Bone marrow (tissue), 2 donors: ENCODE data around the gene DCC.
"Not testable (repeated sequence)": the region's sequence is repeated elsewhere in the genome, so short reads cannot be mapped to it uniquely, and the experiment has no call there.

Experiments
- DNase-seq, 2 donors: peaks; one replicate each; lab custom pipeline; 2025; lab: John Stamatoyannopoulos, UW

DCC gene

GRCh38 chr18:52348209-52348608 lies 8.2 kb downstream of the DCC start:
- no peak for DNase-seq

- DNase-seq = no peak
Measured at GRCh38 chr18:52349498-52349897, 9.5 kb downstream of the DCC start.

GRCh38 chr18:52352920-52353319 lies 12.9 kb downstream of the DCC start:
- no peak for DNase-seq

- DNase-seq = no peak
Measured at GRCh38 chr18:52353589-52353988, 13.6 kb downstream of the DCC start.

- DNase-seq = no peak
Measured at GRCh38 chr18:52363861-52364260, 23.9 kb downstream of the DCC start.

- not testable (repeated sequence) for DNase-seq
Measured at GRCh38 chr18:52366851-52367250, 26.9 kb downstream of the DCC start.

- no peak for DNase-seq
Measured at GRCh38 chr18:52367953-52368742, 28.2 kb downstream of the DCC start.

GRCh38 chr18:52370841-52371240 lies 30.8 kb downstream of the DCC start:
- no peak for DNase-seq

GRCh38 chr18:52376104-52376503 lies 36.1 kb downstream of the DCC start:
- no peak for DNase-seq

- no peak for DNase-seq
Measured at GRCh38 chr18:52377094-52377493, 37.1 kb downstream of the DCC start.

- DNase-seq = no peak
Measured at GRCh38 chr18:52386306-52386705, 46.3 kb downstream of the DCC start.

GRCh38 chr18:52387175-52387574 lies 47.2 kb downstream of the DCC start:
- no peak for DNase-seq

GRCh38 chr18:52391810-52392559 lies 52.0 kb downstream of the DCC start:
- no peak for DNase-seq

- DNase-seq = no peak
Measured at GRCh38 chr18:52394602-52395001, 54.6 kb downstream of the DCC start.

- no peak for DNase-seq
Measured at GRCh38 chr18:52395146-52395852, 55.3 kb downstream of the DCC start.

- DNase-seq = no peak
Measured at GRCh38 chr18:52401236-52401635, 61.2 kb downstream of the DCC start.

- no peak for DNase-seq
Measured at GRCh38 chr18:52402814-52403213, 62.8 kb downstream of the DCC start.

- DNase-seq = no peak
Measured at GRCh38 chr18:52403291-52404021, 63.5 kb downstream of the DCC start.

- DNase-seq = no peak
Measured at GRCh38 chr18:52408800-52409302, 68.9 kb downstream of the DCC start.

GRCh38 chr18:52409727-52410126 lies 69.7 kb downstream of the DCC start:
- no peak for DNase-seq

- DNase-seq = no peak
Measured at GRCh38 chr18:52415131-52415530, 75.1 kb downstream of the DCC start.
